Coronary artery (tissue), 2 donors: ENCODE measurements around the gene PTGES3.
"Not testable (repeated sequence)": the region's sequence is repeated elsewhere in the genome, so short reads cannot be mapped to it uniquely, and the experiment has no call there.

Experiments
- DNase-seq: peaks from one replicate; pipeline ENCODE4 v3.0.0-alpha.2; 2017; ENCODE audit warnings: low spot score
- H3K27ac ChIP-seq, 2 donors: fragments of 200-600 bp; sonication (generic); one replicate each; pipeline ENCODE4 v1.5.1; 2016 to 2019
- H3K4me3 ChIP-seq: fragments of 200-600 bp; sonication (generic); 2 replicates; pipeline ENCODE4 v1.5.1; 2016; ENCODE audit warnings: mild to moderate bottlenecking, moderate library complexity
- TF ChIP-seq, protein P1 (sequence below): fragments of 200-600 bp; sonication (generic); IDR thresholded peaks from one replicate; pipeline ENCODE4 v1.5.1; 2019; ENCODE audit warnings: antibody characterized with exemption

Gene PTGES3

DNA sequence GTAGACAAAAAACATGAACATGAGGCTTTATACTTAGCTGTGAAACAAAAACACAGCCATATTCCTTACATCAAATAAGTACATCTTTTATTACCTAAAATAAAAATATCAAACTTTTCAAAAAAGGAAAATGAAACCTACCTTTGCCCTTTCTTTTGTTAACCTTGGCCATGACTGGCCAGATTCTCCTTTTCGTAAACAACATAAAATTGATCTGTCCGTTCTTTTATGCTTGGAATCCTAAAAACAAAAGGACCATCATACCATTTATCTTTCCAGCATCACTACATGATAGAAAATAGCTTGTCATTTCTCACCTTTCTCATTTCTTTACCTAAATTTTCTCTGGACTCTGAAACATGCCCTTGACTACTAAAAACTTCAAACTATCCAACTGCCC is 16.5 kb downstream of the PTGES3 start:
- Histone ChIP-seq H3K4me3 (no peak overlapping the region), H3K27ac (no peak overlapping the region)
- DNase-seq = no peak
- TF ChIP-seq, protein P1, sequence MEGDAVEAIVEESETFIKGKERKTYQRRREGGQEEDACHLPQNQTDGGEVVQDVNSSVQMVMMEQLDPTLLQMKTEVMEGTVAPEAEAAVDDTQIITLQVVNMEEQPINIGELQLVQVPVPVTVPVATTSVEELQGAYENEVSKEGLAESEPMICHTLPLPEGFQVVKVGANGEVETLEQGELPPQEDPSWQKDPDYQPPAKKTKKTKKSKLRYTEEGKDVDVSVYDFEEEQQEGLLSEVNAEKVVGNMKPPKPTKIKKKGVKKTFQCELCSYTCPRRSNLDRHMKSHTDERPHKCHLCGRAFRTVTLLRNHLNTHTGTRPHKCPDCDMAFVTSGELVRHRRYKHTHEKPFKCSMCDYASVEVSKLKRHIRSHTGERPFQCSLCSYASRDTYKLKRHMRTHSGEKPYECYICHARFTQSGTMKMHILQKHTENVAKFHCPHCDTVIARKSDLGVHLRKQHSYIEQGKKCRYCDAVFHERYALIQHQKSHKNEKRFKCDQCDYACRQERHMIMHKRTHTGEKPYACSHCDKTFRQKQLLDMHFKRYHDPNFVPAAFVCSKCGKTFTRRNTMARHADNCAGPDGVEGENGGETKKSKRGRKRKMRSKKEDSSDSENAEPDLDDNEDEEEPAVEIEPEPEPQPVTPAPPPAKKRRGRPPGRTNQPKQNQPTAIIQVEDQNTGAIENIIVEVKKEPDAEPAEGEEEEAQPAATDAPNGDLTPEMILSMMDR = no peak

DNA sequence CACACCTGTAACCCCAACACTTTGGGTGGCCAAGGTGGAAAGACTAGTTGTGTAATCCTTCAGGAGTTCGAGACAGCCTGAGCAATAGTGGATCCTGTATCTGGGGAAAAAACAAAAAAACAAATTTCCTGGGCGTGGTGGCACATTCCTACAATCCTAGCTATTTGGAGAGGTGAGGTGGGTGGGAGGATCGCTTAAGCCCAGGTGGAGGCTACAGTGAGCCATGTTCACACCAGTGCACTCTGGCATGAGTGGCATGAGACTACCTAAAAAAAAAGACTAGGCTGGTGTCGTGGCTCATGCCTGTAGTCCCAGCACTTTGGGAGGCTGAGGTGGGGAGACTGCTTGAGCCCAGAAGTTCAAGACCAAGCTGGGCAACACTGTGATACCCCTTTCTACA is 17.2 kb downstream of the PTGES3 start:
- Histone ChIP-seq H3K27ac (no peak overlapping the region), H3K4me3 (no peak overlapping the region)
- TF ChIP-seq, protein P1 = no peak
- no peak for DNase-seq

DNA sequence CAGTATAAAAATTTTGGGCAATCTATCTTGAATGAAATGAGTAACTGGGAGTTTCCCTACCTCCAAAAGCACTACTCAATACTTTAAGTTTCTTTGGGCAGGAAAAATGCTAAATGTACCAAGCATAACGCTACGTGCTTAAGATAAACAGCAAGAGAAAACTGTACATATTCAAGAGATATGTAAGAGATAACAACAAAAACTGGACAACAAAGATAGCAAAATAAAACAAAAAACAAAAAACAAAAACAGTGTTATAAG is 20.0 kb downstream of the PTGES3 start:
- no peak overlapping the region for H3K27ac ChIP-seq
- no peak overlapping the region for H3K4me3 ChIP-seq
- TF ChIP-seq, protein P1 = no peak
- no peak for DNase-seq

DNA sequence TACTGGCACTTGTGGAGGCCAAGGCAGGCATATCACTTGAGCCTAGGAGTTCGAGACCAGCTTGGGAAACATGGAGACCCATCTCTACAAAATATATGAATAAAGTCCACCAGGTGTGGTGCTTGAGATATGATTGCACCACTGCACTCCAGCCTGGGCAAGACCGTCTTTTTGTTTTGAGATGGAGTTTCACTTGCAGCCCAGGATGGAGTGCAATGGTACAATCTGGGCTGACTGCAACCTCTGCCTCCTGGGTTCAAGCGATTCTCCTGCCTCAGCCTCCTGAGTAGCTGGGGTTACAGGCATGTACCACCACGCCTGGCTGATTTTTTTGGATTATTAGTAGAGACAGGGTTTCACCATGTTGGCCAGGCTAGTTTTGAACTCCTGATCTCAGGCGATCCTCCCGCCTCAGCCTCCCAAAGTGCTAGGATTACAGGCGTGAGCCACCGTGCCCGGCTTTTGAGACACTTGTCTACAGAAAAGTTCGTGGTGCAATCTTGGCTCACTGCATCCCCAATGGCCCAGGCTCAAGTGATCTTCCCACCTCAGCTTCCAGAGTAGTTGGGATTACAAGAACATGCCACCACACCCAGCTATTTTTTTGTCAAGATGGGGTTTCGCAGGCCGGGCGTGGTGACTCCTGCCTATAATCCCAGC is 26.0 kb downstream of the PTGES3 start:
- TF ChIP-seq, protein P1 = no peak
- no peak for DNase-seq
- Histone ChIP-seq H3K4me3 (no peak overlapping the region), H3K27ac (no peak overlapping the region)

DNA sequence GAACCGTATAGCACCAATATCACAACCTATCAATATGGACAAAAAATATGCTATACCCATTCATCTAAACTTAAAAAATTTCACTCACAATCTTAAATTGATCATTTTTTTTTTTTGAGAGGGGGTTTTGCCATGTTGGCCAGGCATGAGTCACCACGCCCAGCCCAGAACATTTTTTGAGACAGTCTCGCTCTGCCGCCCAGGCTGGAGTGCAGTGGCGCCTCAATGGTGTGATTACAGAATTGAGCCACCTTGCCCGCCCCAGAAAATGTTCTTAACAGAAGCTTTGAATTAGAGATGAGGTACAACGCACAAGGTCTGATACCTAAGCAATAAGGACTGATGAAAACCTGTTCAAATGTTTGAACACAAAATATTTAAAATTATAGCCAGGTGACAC is 26.5 kb downstream of the PTGES3 start:
- TF ChIP-seq, protein P1 = no peak
- DNase-seq = no peak
- Histone ChIP-seq H3K27ac (no peak overlapping the region), H3K4me3 (no peak overlapping the region)

DNA sequence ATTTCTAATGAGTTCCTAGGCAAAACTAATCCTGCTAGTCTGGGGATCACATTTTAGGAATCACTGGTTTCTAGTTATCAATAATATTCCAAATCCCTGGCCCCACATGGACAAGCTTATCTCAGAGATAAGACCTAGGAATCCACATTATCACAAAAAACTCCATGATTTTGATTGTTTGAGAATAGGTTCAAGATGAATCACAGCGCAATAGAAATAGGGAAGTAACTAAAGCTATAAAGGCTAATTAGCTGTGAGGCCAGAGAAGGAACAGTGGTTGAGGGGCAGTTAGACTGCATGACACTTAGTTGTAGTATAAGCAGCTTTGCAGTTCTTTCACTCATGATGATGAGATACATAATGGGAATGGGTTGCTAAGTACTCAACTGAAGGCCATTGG is 29.2 kb downstream of the PTGES3 start:
- TF ChIP-seq, protein P1 = no peak
- no peak overlapping the region for H3K27ac ChIP-seq
- no peak for DNase-seq

DNA sequence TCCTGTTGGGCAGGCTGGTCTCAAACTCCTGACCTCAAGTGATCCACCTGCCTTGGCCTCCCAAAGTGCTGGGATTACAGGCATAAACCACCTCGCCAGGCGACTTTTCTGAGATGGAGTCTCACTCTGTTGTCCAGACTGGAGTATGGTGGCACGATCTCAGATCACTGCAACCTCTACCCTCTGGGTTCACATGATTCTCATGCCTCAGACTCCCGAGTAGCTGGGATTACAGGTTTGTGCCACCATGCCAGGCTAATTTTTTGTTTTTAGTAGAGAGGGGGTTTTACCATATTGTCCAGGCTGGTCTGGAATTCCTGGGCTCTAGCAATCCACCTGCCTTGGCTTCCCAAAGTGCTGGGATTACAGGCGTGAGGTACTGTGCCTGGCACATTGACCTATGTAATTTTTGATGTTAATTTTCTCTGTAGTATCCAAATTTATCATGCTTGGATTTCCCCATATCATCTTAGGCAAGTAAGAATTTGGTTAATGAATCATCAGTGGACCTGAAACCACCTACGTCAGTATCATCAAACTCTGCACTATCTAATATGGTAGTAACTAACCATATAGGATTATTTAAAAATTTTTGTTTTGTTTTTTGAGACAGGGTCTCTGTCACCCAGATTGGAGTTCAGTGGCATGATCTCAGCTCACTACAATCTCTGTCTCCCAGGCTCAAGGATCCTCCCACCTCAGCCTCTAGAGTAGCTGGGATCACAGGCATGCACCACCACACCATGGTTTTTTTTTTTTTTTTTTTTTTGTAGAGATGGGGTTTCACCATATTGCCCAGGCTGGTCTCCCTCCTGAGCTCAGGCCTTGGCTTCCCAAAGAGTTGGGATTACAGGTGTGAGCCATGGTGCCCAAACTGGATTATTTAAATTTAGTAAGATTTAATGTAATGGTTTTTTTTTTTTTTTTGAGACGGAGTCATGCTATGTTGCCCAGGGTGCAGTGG is 30.4 kb downstream of the PTGES3 start:
- H3K4me3 ChIP-seq = no peak overlapping the region
- DNase-seq = no peak
- no peak overlapping the region for H3K27ac ChIP-seq
- TF ChIP-seq, protein P1 = no peak

More for the DNA sequence above, 29.2 kb downstream of the PTGES3 start:
- no peak overlapping the region for H3K4me3 ChIP-seq

DNA sequence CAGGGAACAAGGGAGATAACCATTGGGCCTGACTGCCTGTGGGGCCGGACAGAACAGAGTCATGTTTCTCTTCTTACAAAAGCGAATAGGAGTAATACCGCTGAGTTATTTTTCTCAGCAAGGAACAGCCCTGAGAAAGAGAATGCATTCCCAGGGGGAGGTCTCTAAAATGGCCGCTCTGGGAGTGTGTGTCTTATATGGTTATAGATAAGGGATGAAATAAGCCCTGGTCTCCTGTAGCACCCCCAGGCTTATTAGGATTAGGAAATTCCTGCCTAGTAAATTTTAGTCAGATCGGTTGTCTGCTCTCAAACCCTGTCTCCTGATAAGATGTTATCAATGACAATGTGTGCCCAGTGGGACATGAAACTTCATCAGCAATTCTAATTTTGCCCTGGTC is 34.3 kb downstream of the PTGES3 start:
- DNase-seq, H3K4me3 ChIP-seq, H3K27ac ChIP-seq: not testable (repeated sequence)

DNA sequence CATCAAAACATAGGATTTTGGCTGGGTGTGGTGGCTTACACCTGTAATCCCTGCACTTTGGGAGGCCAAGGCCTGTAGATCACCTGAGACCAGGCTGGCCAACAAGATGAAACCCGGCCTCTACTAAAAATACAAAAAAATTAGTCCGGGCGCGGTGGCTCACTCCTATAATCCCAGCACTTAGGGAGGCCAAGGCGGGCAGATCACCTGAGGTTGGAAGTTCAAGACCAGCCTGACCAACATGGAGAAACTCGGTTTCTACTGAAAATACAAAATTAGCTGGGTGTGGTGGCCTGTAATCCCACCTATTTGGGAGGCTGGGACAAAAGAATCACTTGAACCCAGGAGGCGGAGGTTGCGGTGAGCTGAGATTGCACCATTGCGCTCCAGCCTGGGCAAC is 40.1 kb downstream of the PTGES3 start:
- H3K4me3 ChIP-seq, DNase-seq, H3K27ac ChIP-seq: not testable (repeated sequence)
